Measurements from ENCODE around the gene CDKL5. TPM values are rescaled to one million over a fixed set of nuclear protein-coding genes. Genes with fewer than 3 reads are reported as not detected.

Gene CDKL5
- total and polyA plus RNA-seq, 7 donors = 0.42 to 3.8 (median 1.6) TPM

DNA sequence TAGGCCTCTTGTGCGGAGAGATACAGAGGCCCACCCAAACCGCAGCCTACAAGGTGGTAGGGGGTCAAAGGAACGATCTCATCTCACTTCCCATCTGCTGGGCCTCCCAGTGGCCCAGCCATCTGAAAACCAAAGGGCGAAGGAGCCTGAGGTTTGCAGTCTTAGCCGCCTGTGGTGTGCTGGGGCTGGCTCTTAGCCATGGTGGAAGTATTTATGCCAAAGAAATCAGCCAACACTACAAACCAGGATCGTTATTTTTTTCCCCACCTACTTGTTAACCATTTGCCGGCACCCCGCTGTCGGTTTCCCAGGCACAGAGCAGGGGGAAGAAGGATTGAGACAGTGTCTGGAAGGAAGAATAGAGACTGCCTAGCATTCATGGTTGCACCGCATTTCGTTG is 30.9 kb upstream of the CDKL5 start:
- intact Hi-C loops (cut with DNase I) = loop anchor here (5.0 kb wide), 3 partner anchors 493 to 938 kb away; no protein-coding TSS in a partner anchor
- Histone ChIP-seq H3K4me3 (no peak overlapping the region), H3K27ac (no peak overlapping the region), H3K9me3 (no peaks in the 10 kb centered on the region), H3K36me3 (ENCODE audit: insufficient read depth in 1 of 2, low read depth in 1 of 2) (no peaks in the 10 kb centered on the region), H3K4me1 (no peaks in the 10 kb centered on the region), H3K27me3 (ENCODE audit: insufficient read depth in 3 of 3, low read length in 2 of 3) (no peaks in the 10 kb centered on the region)
- ATAC-seq (no peak), DNase-seq (no peak)
- TF ChIP-seq, protein P1, sequence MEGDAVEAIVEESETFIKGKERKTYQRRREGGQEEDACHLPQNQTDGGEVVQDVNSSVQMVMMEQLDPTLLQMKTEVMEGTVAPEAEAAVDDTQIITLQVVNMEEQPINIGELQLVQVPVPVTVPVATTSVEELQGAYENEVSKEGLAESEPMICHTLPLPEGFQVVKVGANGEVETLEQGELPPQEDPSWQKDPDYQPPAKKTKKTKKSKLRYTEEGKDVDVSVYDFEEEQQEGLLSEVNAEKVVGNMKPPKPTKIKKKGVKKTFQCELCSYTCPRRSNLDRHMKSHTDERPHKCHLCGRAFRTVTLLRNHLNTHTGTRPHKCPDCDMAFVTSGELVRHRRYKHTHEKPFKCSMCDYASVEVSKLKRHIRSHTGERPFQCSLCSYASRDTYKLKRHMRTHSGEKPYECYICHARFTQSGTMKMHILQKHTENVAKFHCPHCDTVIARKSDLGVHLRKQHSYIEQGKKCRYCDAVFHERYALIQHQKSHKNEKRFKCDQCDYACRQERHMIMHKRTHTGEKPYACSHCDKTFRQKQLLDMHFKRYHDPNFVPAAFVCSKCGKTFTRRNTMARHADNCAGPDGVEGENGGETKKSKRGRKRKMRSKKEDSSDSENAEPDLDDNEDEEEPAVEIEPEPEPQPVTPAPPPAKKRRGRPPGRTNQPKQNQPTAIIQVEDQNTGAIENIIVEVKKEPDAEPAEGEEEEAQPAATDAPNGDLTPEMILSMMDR (IDR thresholded peaks at IDR 0.05) = no peak
- 69 to 73% (median 69%) methylated on average over 11 of the region's 11 CpGs for WGBS, 3 donors

DNA sequence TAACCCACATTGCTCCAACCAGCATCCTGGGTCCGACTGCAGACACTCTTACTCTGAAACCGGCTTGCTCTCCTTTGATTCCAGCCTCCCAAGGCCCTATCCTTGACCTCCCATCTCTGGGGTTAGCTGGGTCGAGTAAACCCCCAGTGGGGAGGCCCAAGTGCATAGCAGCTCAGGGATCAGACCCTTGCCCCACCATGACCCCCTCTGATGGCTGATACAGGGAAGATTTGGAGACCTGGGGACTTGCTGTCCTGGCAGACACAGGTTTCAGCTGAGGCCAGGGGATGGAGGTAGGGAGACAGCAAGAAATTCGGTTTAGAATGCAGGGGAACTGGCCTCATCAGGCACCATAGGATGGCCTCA is 23.6 kb upstream of the CDKL5 start:
- intact Hi-C loops (cut with DNase I) = no loop called here
- Histone ChIP-seq H3K9me3 (no peaks in the 10 kb centered on the region), H3K36me3 (ENCODE audit: insufficient read depth in 1 of 2, low read depth in 1 of 2) (no peaks in the 10 kb centered on the region), H3K4me3 (no peak overlapping the region), H3K27me3 (ENCODE audit: insufficient read depth in 3 of 3, low read length in 2 of 3) (peaks cover 0 to 4% (median 0%) of the 10 kb centered on the region in 3 donors), H3K27ac (no peak overlapping the region), H3K4me1 (no peaks in the 10 kb centered on the region)
- no peak for ATAC-seq
- DNase-seq = no peak
- TF ChIP-seq, protein P1 (IDR thresholded peaks at IDR 0.05) = no peak
- WGBS, 3 donors = 69 to 75% (median 70%) methylated on average over 4 of the region's 4 CpGs

DNA sequence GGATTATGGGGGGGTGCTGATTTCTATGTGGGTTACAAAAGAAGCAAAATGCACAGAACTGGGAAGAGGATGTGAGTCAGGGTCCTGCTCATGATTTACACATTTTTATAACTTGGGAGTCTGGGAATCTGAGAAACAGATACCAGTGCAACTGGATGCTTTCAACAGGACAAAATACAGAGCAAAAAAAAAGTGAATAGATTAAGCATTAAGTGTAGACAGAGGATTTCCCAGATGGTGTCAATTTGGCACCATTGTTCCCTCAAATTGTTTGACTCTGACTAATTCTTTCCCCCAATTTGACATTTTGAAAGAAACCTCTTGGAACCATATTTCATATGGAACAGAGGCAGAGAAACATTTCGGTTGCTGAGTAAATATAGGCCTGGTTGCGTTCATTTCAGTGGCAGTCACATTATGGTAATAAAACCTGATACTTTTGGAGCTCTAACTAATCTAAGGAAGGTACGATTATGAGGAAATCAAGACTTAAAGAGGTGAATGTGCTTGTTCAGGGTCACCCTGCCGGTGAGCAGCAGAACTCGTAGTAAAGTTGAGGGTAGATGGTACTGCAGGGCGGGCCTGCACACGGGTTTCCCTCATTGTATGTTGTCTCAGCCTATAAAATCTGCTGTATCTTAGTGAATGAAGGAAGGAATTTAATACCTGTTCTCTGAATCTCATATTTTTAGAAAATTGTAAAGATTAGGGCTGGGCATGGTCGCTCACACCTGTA is 18.7 kb upstream of the CDKL5 start:
- ATAC-seq (no peak), DNase-seq (no peak)
- Histone ChIP-seq H3K36me3 (ENCODE audit: insufficient read depth in 1 of 2, low read depth in 1 of 2) (no peaks in the 10 kb centered on the region), H3K27me3 (ENCODE audit: insufficient read depth in 3 of 3, low read length in 2 of 3) (peaks cover 0 to 4% (median 0%) of the 10 kb centered on the region in 3 donors), H3K27ac (no peak overlapping the region), H3K4me3 (no peak overlapping the region), H3K9me3 (no peaks in the 10 kb centered on the region), H3K4me1 (no peaks in the 10 kb centered on the region)
- WGBS, 3 donors = 61 to 86% (median 70%) methylated on average over 8 of the region's 8 CpGs
- intact Hi-C loops (cut with DNase I) = no loop called here
- TF ChIP-seq, protein P1 (IDR thresholded peaks at IDR 0.05) = no peak

DNA sequence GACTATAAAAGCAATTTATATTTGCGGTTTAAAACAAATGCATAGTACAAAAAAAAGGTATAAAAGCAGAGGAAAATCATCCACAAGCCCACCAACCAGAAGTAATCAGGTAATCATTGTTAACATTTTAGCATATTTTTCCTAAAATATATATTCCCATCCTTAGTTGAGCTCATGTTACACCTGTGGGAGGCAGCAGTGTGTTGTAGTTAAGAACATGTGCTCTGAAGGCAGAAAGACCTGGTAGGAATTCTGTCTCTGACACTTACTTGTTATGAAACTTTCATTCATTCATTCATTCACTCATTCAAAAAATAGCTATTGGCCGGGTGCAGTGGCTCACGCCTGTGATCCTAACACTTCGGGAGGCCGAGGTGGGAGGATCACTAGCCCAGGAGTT is 15.4 kb upstream of the CDKL5 start:
- Histone ChIP-seq H3K4me3 (no peak overlapping the region), H3K9me3 (no peaks in the 10 kb centered on the region), H3K27me3 (ENCODE audit: insufficient read depth in 3 of 3, low read length in 2 of 3) (no peaks in the 10 kb centered on the region), H3K36me3 (ENCODE audit: insufficient read depth in 1 of 2, low read depth in 1 of 2) (no peaks in the 10 kb centered on the region), H3K4me1 (no peaks in the 10 kb centered on the region), H3K27ac (no peak overlapping the region)
- intact Hi-C loops (cut with DNase I) = no loop called here
- ATAC-seq (no peak), DNase-seq (no peak)
- WGBS, 3 donors = 82 to 91% (median 88%) methylated on average over 5 of the region's 5 CpGs
- TF ChIP-seq, protein P1 (IDR thresholded peaks at IDR 0.05) = no peak

DNA sequence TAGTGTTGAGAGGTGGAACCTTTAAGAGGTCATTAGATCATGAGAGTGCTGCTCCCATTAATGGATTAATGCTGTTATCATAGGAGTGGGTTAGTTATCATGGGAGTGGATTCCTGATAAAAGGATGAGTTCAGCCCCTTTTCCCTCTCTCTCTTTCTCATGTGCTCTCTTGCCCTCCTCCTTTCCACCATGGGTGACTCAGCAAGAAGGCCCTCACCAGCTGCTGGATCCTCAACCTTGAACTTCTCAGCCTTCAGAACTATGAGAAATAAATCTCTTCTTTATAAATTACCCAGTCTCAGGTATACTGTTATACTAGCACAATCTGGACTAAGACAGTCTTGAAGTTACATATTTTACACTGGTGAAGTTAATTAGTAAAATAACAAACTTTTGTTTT is 10.0 kb upstream of the CDKL5 start:
- no peaks in the 10 kb centered on the region for H3K9me3 ChIP-seq
- intact Hi-C loops (cut with DNase I) = no loop called here
- no peak overlapping the region for H3K4me3 ChIP-seq
- H3K36me3 ChIP-seq (ENCODE audit: insufficient read depth in 1 of 2, low read depth in 1 of 2) = no peaks in the 10 kb centered on the region
- no peak overlapping the region for H3K27ac ChIP-seq
- no peak for DNase-seq
- H3K4me1 ChIP-seq = no peaks in the 10 kb centered on the region
- ATAC-seq = no peak
- TF ChIP-seq, protein P1 (IDR thresholded peaks at IDR 0.05) = no peak
- no peaks in the 10 kb centered on the region for H3K27me3 ChIP-seq (ENCODE audit: insufficient read depth in 3 of 3, low read length in 2 of 3)
